Measurements from ENCODE around the gene ESR2. TPM values are rescaled to one million over a fixed set of nuclear protein-coding genes. Genes with fewer than 3 reads are reported as not detected.

ESR2 gene
- total RNA-seq, 1 donor from 2014 or later, result 0.76 TPM

DNA sequence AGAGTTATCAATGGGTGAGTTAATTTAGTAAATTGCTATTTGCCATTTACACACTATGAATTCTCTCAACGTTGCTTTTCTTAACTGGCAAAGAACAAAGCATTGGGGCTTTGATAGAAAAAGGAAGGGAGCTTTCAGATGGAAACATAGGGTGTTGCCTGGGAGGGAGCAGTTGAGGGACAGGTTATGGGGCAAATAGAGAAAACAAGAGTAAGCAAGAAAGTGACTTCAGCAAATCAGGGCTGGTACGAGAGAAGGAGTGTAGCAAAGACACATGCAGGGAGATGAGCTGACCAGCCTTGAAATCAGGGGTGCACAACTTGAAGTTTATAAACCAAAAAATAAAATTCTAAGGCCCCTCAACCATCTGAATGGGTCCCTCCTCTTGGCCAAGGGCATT lies 15.7 kb downstream of the ESR2 start:
- intact Hi-C loops (cut with DNase I), result no loop called here
- no peak for ATAC-seq
- DNase-seq (ENCODE audit: low spot score), result no peak

DNA sequence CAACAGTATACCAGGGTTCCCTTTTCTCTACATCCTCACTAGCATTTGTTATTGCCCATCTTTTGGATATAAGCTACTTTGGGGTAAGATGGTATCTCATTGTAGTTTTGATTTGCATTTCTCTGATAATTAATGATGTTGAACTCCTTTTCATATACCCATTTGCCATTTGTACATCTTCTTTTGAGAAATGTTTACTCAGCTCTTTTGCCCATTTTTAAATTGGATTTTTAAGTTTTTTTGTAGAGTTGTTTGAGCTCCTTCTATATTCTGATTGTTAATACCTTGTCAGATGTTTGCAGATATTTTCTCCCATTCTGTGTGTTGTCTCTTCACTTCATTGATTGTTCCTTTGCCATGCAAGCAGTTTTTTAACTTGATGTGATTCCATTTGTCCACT lies 22.2 kb downstream of the ESR2 start:
- no peak for ATAC-seq
- no peak for DNase-seq (ENCODE audit: low spot score)
- intact Hi-C loops (cut with DNase I), result no loop called here

DNA sequence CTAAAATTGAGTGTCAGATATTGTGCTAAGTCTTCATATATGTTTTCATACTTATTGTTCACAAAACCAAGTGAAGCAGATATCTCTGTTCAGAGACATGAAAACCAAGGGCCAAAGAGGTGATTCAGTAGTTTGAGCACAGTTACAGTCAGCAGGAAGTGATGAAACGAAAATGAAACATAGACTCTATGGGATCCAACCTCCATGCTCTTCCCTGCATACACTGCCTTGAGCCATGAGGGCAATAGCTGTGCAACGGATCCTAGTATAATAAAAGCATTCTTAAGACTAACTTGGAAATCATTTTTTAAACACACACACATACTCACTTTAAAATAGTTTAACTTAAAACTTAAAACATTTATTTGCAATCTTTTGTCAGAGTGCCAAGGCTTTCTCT lies 27.9 kb downstream of the ESR2 start:
- ATAC-seq (no peak), DNase-seq (ENCODE audit: low spot score) (no peak)
- intact Hi-C loops (cut with DNase I), result no loop called here

DNA sequence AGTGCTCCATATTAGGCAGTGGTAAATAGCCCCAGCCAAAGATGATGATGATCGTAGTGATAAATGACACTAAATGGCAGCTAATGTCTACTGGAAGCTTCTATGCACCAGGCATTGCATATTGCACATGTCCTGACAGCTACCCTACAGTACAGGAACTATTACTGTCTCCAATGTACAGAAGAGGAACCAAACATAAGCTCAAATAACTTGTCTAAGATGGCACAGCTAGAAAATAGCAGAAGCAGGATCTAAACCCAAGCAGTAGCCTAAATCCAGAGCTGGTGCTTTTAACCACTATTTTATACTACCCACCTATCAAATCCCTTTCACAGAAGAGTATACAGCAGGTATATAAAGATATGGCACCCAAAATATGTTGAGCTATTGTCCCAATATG lies 28.9 kb downstream of the ESR2 start:
- intact Hi-C loops (cut with DNase I), result no loop called here
- ATAC-seq, result no peak
- DNase-seq (ENCODE audit: low spot score), result no peak

DNA sequence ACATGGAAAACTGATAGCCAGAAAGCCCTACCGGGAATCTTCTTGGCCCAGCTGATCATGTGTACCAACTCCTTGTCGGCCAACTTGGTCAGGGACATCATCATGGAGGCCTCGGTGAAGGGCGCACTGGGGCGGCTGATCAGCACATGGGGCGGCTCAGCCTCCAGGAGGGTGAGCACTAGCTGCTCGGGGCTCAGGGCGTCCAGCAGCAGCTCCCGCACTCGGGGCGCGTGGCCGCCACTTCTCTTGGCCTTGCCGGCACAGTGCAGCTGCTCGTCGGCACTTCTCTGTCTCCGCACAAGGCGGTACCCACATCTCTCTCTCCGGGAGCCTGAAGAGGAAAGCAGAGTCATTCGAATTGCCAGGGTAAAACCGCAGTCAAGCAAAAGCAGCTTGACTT lies 33.8 kb downstream of the ESR2 start:
- DNase-seq (ENCODE audit: low spot score) (no peak), ATAC-seq (no peak)
- intact Hi-C loops (cut with DNase I), result no loop called here

DNA sequence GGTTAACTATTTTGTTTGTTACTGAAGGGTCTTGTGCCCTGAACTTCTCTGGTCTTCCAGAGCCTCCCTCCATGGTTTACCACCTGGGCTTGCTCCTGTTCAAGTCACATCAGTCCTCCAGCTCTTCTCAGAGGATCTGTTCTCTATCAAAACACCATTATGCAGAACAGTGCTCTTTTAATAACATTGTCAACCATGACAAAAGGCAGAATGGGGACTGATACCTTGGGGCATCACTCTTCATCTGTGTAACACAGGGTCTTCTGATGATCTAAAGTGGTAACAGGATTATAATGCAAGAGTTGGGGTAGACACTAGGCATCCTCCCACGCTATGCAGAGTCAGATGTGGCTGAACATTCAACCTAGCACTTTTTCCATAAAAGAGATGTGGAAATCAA lies 38.4 kb downstream of the ESR2 start:
- intact Hi-C loops (cut with DNase I), result no loop called here
- no peak for ATAC-seq
- no peak for DNase-seq (ENCODE audit: low spot score)

DNA sequence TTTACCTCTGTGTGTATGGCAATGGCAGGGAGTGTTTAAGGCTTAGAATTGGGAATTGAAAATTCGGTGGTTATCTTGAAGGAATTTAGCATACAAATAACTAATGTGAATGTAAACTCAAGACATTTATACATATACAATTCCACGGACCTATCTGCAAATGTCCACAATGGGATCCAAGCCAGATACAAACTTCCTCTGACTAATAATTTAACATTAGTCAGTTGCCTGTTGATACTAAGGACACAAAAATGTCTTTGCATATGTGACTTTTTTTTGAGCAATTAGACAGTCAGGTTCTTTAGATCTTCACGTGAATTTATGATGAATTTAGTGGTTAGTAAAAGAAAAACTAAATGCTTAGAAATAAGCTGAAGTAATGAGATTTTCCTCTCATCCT lies 40.5 kb downstream of the ESR2 start:
- intact Hi-C loops (cut with DNase I), result no loop called here
- ATAC-seq (no peak), DNase-seq (ENCODE audit: low spot score) (no peak)

GRCh38 chr14:64249363-64249762 lies 44.8 kb downstream of the ESR2 start:
- no peak for ATAC-seq
- intact Hi-C loops (cut with DNase I), result no loop called here
- no peak for DNase-seq (ENCODE audit: low spot score)

GRCh38 chr14:64248689-64249088 lies 45.5 kb downstream of the ESR2 start:
- DNase-seq (ENCODE audit: low spot score), result no peak
- intact Hi-C loops (cut with DNase I), result no loop called here
- ATAC-seq, result no peak

- intact Hi-C loops (cut with DNase I), result no loop called here
- ATAC-seq (no peak), DNase-seq (ENCODE audit: low spot score) (no peak)
These were observed 47.0 kb downstream of the ESR2 start for GRCh38 chr14:64247195-64247594.

DNA sequence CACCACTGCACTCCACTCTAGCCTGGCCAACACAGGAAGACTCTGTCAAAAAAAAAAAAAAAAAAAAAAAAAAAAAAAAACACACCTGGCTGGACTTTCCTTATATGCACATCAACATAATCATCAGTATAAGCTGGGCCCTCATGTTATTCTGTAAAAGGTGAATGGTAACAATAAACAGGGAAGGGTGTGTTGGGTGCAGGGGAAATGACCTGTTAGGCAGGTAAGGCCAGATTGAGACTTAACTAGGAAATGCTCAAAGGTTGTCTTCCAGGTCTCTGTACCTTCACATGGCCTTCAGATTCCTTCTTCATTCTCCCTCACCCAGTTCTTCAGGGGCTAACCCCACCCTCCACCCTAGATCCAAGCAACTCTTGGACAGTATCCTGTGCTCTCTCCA lies 47.5 kb downstream of the ESR2 start:
- ATAC-seq, result no peak

GRCh38 chr14:64245491-64245890 lies 48.7 kb downstream of the ESR2 start:
- intact Hi-C loops (cut with DNase I), result no loop called here
- ATAC-seq (no peak), DNase-seq (ENCODE audit: low spot score) (no peak)

More for the DNA sequence above, 47.5 kb downstream of the ESR2 start:
- intact Hi-C loops (cut with DNase I), result no loop called here
- DNase-seq (ENCODE audit: low spot score), result no peak

GRCh38 chr14:64244279-64244678 lies 49.9 kb downstream of the ESR2 start:
- DNase-seq (ENCODE audit: low spot score), result no peak
- intact Hi-C loops (cut with DNase I), result no loop called here
- ATAC-seq, result no peak

- intact Hi-C loops (cut with DNase I), result no loop called here
- DNase-seq (ENCODE audit: low spot score) (no peak), ATAC-seq (no peak)
These were observed 55.5 kb downstream of the ESR2 start for GRCh38 chr14:64238631-64239030.

- intact Hi-C loops (cut with DNase I), result no loop called here
- no peak for DNase-seq (ENCODE audit: low spot score)
- ATAC-seq, result no peak
These were observed 56.1 kb downstream of the ESR2 start for GRCh38 chr14:64238049-64238448.

- ATAC-seq (peak; percentile 26), DNase-seq (ENCODE audit: low spot score) (no peak)
- intact Hi-C loops (cut with DNase I), result no loop called here
These were observed 58.2 kb downstream of the ESR2 start for GRCh38 chr14:64235652-64236640.

DNA sequence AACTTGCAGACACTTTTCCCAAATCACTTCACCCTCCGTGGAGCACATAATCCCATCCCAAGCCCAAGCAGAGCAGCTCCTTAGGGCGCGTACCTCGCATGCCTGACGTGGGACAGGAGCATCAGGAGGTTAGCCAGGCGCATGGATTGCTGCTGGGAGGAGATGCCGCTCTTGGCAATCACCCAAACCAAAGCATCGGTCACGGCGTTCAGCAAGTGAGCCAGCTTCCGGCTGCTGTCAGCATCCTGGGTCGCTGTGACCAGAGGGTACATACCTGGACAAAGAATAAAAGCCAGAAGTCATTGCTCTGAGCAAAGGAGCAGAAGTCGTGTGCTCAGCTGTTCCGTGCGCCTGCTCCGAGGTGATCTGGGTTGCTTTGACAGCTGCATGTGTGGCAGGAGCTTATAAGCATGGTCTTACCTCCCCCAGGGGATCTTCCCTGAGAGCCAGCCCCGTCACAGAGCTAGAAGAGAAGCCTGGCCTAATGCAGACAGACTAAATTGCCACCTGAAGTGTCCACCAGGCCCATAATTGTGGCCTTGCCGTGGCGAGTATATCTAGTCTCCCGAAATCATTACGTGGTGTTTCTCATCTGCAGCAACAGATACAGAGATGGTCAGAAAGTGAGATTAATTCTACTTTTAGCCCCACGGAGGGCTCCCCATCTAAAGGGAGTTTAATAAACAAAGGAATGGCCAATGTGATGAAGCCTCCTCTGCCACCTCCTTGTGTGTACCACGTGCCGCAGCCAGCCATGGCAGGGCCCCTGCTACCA lies 59.1 kb downstream of the ESR2 start:
- intact Hi-C loops (cut with DNase I), result no loop called here
- ATAC-seq (peak; percentile 48), DNase-seq (ENCODE audit: low spot score) (no peak)

DNA sequence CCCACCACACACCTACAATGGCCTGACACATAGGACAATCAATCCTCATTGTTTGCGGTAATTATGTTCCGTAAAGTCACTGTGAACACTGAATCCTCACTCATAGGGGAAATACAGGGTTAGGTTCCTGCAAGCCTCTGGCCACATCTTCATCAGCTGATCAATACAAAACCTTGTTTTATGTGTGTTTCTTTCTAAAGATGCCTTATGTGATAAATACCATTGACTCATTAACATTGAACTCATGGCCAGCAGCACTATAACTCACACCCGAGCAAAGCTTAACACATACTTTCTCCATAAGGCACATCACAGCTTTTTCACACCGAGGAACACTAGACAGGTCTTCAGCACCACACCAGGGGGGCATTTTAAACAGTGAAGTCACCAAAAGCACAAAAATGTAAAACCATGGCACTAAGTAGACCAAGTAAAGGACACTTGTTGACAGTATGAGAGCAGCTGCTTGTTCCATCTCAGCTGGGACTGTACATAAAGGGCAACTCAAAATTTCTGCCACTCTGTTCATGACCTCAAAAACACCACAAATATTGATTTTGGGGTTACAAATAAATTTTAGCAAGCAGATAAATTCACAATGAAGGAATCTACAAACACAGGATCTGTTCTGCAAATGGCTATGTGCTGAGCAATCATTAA lies 60.5 kb downstream of the ESR2 start:
- intact Hi-C loops (cut with DNase I), result no loop called here
- DNase-seq (ENCODE audit: low spot score), result no peak
- ATAC-seq, result no peak

DNA sequence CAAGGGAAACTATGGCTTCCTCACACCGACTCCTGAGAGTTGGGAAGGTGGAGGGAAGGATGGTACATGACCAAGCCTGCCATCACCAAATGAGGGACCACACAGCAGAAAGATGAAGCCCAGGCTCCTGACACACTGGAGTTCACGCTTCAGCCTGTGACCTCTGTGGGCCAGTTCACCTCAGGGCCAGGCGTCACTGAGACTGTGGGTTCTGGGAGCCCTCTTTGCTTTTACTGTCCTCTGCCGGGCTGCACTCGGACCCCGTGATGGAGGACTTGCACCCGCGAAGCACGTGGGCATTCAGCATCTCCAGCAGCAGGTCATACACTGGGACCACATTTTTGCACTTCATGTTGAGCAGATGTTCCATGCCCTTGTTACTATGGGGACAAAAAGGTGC lies 61.2 kb downstream of the ESR2 start:
- intact Hi-C loops (cut with DNase I), result no loop called here
- ATAC-seq (no peak), DNase-seq (ENCODE audit: low spot score) (no peak)

All from sciatic nerve (tissue), 2 donors.